Stomach (tissue), 4 donors: ENCODE data around the gene LDLRAD3.

Experiments
- EP300 ChIP-seq: sonication (generic); formaldehyde crosslinking; IDR thresholded peaks from one replicate; pipeline ENCODE4 v1.6.1; 2017; ENCODE audit warnings: antibody characterized with exemption
- POLR2A ChIP-seq, 4 donors: fragments of 450-650 bp; IDR thresholded peaks; one replicate each; pipeline ENCODE4 v1.6.1; 2016; ENCODE audit warnings: antibody characterized with exemption in 4 of 4, control low read depth in 2 of 4, mild to moderate bottlenecking in 1 of 4, moderate library complexity in 1 of 4
- POLR2AphosphoS5 ChIP-seq, 3 donors: sonication (generic); formaldehyde crosslinking; IDR thresholded peaks; one replicate each; pipeline ENCODE4 v1.6.1; 2016; ENCODE audit warnings: antibody characterized with exemption in 3 of 3
- TF ChIP-seq, protein P1 (sequence below), 7 experiments: fragments of 450-650 bp in 4 of 7; fragments of 200-600 bp in 3 of 7; sonication (generic) in 3 of 7; IDR thresholded peaks; one replicate each; pipeline ENCODE4 v1.5.1; 2016 to 2019; ENCODE audit warnings: antibody characterized with exemption in 7 of 7, control low read depth in 2 of 7, mild to moderate bottlenecking in 1 of 7

DNA sequence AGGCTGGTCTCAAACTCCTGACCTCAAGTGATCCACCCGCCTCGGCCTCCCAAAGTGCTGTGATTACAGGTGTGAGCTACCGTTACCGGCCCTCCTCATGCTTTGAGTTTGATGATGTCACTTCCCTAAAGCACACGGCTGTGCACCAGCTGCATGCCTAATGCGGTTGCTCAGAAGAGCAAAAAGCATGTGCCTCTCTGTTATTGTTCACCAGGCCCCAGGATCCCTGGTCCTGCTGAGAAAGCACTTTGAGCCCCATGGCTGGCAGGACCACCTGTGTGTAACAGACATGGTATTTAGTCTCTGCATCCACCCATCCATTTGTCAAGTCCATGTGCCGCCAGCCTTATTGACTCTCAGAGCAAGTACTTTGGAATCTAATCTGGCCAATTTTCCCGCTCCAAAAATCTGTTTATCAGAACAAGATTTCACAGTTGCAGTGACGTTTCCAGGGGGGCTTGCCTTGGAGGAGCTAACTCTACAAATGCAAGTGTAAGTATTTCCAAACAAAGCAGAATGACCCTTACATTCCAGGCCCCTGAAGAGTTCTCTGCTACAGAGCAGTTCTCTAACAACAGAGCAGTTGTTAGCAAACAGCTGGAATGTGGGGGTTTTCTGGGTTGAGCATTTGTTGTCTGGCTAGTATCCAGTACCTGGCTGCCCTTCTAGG lies 89.4 kb downstream of the LDLRAD3 start:
- TF ChIP-seq, protein P1, sequence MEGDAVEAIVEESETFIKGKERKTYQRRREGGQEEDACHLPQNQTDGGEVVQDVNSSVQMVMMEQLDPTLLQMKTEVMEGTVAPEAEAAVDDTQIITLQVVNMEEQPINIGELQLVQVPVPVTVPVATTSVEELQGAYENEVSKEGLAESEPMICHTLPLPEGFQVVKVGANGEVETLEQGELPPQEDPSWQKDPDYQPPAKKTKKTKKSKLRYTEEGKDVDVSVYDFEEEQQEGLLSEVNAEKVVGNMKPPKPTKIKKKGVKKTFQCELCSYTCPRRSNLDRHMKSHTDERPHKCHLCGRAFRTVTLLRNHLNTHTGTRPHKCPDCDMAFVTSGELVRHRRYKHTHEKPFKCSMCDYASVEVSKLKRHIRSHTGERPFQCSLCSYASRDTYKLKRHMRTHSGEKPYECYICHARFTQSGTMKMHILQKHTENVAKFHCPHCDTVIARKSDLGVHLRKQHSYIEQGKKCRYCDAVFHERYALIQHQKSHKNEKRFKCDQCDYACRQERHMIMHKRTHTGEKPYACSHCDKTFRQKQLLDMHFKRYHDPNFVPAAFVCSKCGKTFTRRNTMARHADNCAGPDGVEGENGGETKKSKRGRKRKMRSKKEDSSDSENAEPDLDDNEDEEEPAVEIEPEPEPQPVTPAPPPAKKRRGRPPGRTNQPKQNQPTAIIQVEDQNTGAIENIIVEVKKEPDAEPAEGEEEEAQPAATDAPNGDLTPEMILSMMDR (IDR thresholded peaks at IDR 0.05): no peak
- TF ChIP-seq POLR2A (IDR thresholded peaks at IDR 0.05): no peak
- no peak for TF ChIP-seq POLR2AphosphoS5 (IDR thresholded peaks at IDR 0.05)
- no peak for TF ChIP-seq EP300
